ENCODE measurements around the gene SCGB2A2. TPM values are rescaled to one million over a fixed set of nuclear protein-coding genes. Genes with fewer than 3 reads are reported as not detected.

The SCGB2A2 gene
- total and polyA plus RNA-seq, 9 of the 15 experiments (the other 6 are each of a cell fraction or from before 2014, with no cell fraction given) = not detected

- TF ChIP-seq FOXO4 (CRISPR knock-in tag; IDR thresholded peaks at IDR 0.05) = no peak
- TF ChIP-seq NFE2 (IDR thresholded peaks at IDR 0.05; ENCODE audit: low read depth) = no peak
- no peak for TF ChIP-seq NR0B1 (IDR thresholded peaks at IDR 0.05; ENCODE audit: partially characterized antibody)
- TF ChIP-seq KDM4B (IDR thresholded peaks at IDR 0.05; ENCODE audit: borderline replicate concordance in 2 of 2, low read depth in 1 of 2) = no peak
- TF ChIP-seq NFYB (IDR thresholded peaks at IDR 0.05; ENCODE audit: extremely low read depth, insufficient read length) = no peak
- no peak for TF ChIP-seq ZNF551 (CRISPR knock-in tag; IDR thresholded peaks at IDR 0.05)
- no peak for TF ChIP-seq TCF7 (IDR thresholded peaks at IDR 0.05; ENCODE audit: borderline replicate concordance)
- TF ChIP-seq THRB (CRISPR knock-in tag; conservative IDR thresholded peaks at IDR 0.05) = no peak
- no peak for TF ChIP-seq BCLAF1 (IDR thresholded peaks at IDR 0.05; ENCODE audit: borderline replicate concordance in 1 of 2, control insufficient read depth in 1 of 2, low read depth in 2 of 2, low read length in 1 of 2)
- no peak for TF ChIP-seq ATF1 (CRISPR knock-in tag; IDR thresholded peaks at IDR 0.05)
- no peak for TF ChIP-seq ATF1 (tag; IDR thresholded peaks at IDR 0.05)
- TF ChIP-seq REST (IDR thresholded peaks at IDR 0.05; ENCODE audit: borderline replicate concordance) = peak; percentile 97
- peak; percentile 91 for TF ChIP-seq REST (CRISPR knock-in tag; IDR thresholded peaks at IDR 0.05; ENCODE audit: low read depth)
Observed at GRCh38 chr11:62295504-62295903, 25.5 kb downstream of the SCGB2A2 start (continued).

Data from K562 (cell line).